ENCODE results near the gene TARS3.

DNA sequence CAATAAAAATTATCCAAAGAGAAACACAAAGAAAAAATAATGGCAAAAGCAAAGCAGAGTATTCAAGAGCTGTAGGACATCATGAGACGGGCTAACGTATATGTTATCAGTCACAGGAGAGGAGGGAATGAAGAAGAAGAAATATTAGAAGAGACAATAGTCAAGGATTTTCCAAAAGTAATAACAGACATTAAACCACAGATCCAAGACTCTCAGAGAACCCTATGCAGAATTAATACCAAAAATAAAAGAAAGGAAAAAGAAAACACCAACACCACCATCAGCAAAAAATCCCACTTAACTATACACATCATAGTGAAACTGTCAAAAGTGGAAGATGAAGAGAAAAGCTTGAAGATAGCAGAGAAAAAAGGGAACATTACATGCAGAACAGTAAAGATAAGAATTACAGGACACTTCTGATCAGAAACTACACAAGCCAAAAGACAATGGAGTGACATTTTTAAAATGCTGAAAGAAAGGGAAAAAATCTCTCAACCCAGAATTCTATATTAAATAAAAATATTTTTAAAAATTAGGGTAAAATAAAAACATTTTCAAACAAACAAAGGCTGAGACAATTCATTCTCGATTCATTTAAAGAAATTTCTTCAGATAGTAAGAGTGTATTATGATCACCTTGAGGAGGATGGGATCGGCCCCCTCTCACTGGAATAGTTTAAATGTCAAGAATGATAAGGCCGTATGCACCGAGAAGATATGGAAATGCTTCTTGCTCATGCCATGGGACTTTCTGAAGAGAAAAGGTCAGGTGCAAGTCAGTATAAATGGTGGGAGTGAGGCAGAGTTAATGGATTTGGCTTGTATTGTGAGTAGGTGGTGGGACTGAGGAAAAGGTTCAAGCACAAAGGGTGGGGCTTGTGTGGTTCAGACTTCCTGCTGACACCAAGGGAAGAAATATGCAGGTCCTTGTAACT lies 100.6 kb downstream of the TARS3 start:
- TF ChIP-seq GATA3 (IDR thresholded peaks at IDR 0.05; ENCODE audit: low read depth, low read length) (no peak), GATA2 (IDR thresholded peaks at IDR 0.05; ENCODE audit: low read depth, low read length) (no peak)

Measured in SH-SY5Y (cell line).